Gastroesophageal sphincter (tissue), 4 donors: ENCODE data around the gene ZNHIT6. TPM values are rescaled to one million over a fixed set of nuclear protein-coding genes. Genes with fewer than 3 reads are reported as not detected.
"Not testable (repeated sequence)": the region's sequence is repeated elsewhere in the genome, so short reads cannot be mapped to it uniquely, and the experiment has no call there.

Experiments used
- ATAC-seq: fragments of 150-250 bp; one replicate; pipeline ENCODE4 v1.9.1; 2016; ENCODE audit warnings: mild to moderate bottlenecking, moderate library complexity
- H3K27ac ChIP-seq, 4 donors: fragments of 200-600 bp; sonication (generic) in 3 of 4; 1 replicate in 3 of 4; 2 replicates in 1 of 4; pipeline ENCODE4 v1.5.1; 2016 to 2019
- H3K27me3 ChIP-seq: fragments of 200-600 bp; sonication (generic); one replicate; pipeline ENCODE4 v1.5.1; 2019
- H3K36me3 ChIP-seq, 2 donors: fragments of 200-600 bp; sonication (generic); one replicate each; pipeline ENCODE4 v1.5.1; 2019; ENCODE audit warnings: control low read depth in 1 of 2
- H3K4me1 ChIP-seq, 3 donors: fragments of 200-600 bp; sonication (generic); 1 replicate in 2 of 3; 2 replicates in 1 of 3; pipeline ENCODE4 v1.5.1; 2016 to 2019; ENCODE audit warnings: control low read depth in 2 of 3
- H3K4me3 ChIP-seq, 2 donors: fragments of 200-600 bp; sonication (generic); one replicate each; pipeline ENCODE4 v1.5.1; 2019; ENCODE audit warnings: mild to moderate bottlenecking in 1 of 2, moderate library complexity in 1 of 2
- H3K9me3 ChIP-seq, 3 donors: fragments of 200-600 bp; sonication (generic); one replicate each; pipeline ENCODE4 v1.5.1; 2017 to 2019; ENCODE audit warnings: control low read depth in 2 of 3
- CTCF ChIP-seq, 4 experiments: fragments of 200-600 bp in 2 of 4; fragments of 450-650 bp in 2 of 4; sonication (generic) in 1 of 4; IDR thresholded peaks; one replicate each; pipeline ENCODE4 v1.5.1; 2017 to 2019; ENCODE audit warnings: antibody characterized with exemption in 4 of 4, mild to moderate bottlenecking in 2 of 4, moderate library complexity in 2 of 4
- EP300 ChIP-seq: sonication (generic); formaldehyde crosslinking; IDR thresholded peaks from one replicate; pipeline ENCODE4 v1.6.1; 2017; ENCODE audit warnings: antibody characterized with exemption, mild to moderate bottlenecking
- POLR2A ChIP-seq, 2 donors: fragments of 450-650 bp; IDR thresholded peaks; one replicate each; pipeline ENCODE4 v1.6.1; 2017; ENCODE audit warnings: antibody characterized with exemption in 2 of 2, mild to moderate bottlenecking in 2 of 2, moderate library complexity in 1 of 2
- POLR2AphosphoS5 ChIP-seq: sonication (generic); formaldehyde crosslinking; IDR thresholded peaks from one replicate; pipeline ENCODE4 v1.6.1; 2017; ENCODE audit warnings: antibody characterized with exemption
- WGBS, 2 donors: methylation state at CpG; one replicate each; pipeline ENCODE4 v1.1.5; 2018; ENCODE audit warnings: low coverage in 1 of 2; 5-methylcytosine and 5-hydroxymethylcytosine counted together
- total RNA-seq, 4 donors: library from RNA; depleted of rRNA; stranded (reverse); fragments of >200 nt; gene quantifications; one replicate each; pipeline ENCODE4 v1.1.0, GENCODE V29; 2016

ZNHIT6 gene
- total RNA-seq, 4 donors from 2014 or later = 13.7 to 23.5 (median 15.4) TPM

DNA sequence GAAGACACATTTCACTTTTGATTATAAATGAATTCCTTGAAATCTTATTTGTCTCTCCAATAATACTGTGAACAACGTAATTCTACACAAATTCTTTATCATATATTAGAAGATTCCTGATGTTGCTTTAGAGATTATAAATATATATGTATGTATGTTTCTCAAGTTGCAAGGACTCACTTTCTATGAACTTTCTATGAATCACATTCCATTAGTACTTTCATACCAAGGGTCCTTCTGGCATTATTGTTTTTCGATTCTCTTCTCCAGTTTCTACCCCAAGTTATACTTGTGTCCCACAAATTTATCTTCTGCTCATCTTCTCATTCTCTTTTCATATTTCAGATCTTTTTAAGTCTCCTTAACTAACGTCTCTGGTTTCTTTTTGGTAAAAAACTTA is 55.9 kb downstream of the ZNHIT6 start:
- Histone ChIP-seq H3K27me3 (no peaks in the 10 kb centered on the region), H3K36me3 (peaks cover 0 to 51% of the 10 kb centered on the region in 2 donors), H3K4me3 (no peak overlapping the region), H3K9me3 (peaks cover 0 to 8% (median 0%) of the 10 kb centered on the region in 3 donors), H3K4me1 (peaks cover 0 to 9% (median 0%) of the 10 kb centered on the region in 3 donors), H3K27ac (no peak overlapping the region)
- no peak for ATAC-seq
- TF ChIP-seq POLR2A (IDR thresholded peaks at IDR 0.05) (no peak), POLR2AphosphoS5 (no peak), EP300 (no peak), CTCF (IDR thresholded peaks at IDR 0.05) (no peak)
- WGBS, 2 donors = 90 to 98% methylated on average over 3 of the region's 3 CpGs

DNA sequence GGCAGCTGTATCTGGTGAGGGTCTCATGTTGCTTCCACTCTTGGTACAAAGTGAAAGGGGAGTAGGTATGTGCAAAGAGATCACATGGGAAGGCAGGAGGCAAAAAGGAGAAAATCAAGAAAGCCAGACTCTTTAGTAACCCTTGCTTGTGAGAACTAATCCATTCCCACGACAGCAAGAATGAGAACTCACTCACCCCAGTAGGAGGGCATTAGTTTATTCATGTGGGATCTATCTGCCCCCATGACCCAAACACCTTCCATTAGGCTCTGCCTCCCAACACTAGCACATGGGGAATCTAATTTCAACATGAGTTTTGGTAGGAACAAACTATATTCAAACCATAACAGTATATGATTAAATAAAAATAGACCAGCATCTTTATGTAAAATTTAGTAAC is 57.6 kb downstream of the ZNHIT6 start:
- no peaks in the 10 kb centered on the region for H3K27me3 ChIP-seq
- TF ChIP-seq POLR2AphosphoS5 (no peak), EP300 (no peak), CTCF (IDR thresholded peaks at IDR 0.05) (no peak), POLR2A (IDR thresholded peaks at IDR 0.05) (no peak)
- WGBS, 2 donors = 62 to 67% methylated on average over 1 of the region's 1 CpG

DNA sequence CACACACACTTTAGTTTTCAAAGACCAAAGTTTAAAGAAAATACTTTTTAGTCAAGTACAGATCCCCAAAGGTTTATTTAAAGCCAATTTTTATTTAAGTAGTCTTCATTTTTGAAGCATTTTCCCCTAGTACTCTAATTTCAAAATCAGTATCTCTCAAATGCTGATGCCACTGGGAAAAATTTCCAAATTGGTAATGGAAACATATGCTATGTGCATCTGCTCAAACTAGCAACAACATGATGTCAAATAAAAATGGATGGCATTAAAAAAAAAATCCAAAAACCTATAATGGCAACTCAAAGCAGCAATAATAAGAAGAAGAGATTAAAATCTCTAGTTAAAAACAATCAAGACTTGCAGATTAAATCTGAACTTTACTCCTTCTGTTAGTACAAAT is 58.6 kb downstream of the ZNHIT6 start:
- TF ChIP-seq CTCF (IDR thresholded peaks at IDR 0.05) (no peak), POLR2A (IDR thresholded peaks at IDR 0.05) (no peak), EP300 (no peak), POLR2AphosphoS5 (no peak)
- Histone ChIP-seq H3K4me1 (peaks cover 0 to 9% (median 0%) of the 10 kb centered on the region in 3 donors), H3K4me3 (no peak overlapping the region), H3K27me3 (no peaks in the 10 kb centered on the region), H3K9me3 (peaks cover 0 to 8% (median 0%) of the 10 kb centered on the region in 3 donors), H3K36me3 (peaks cover 0 to 45% of the 10 kb centered on the region in 2 donors), H3K27ac (no peak overlapping the region)
- ATAC-seq = no peak

More for the DNA sequence above, 57.6 kb downstream of the ZNHIT6 start:
- no peak for ATAC-seq
- Histone ChIP-seq H3K4me3 (no peak overlapping the region), H3K9me3 (peaks cover 0 to 8% (median 0%) of the 10 kb centered on the region in 3 donors), H3K36me3 (peaks cover 0 to 49% of the 10 kb centered on the region in 2 donors), H3K27ac (no peak overlapping the region), H3K4me1 (peaks cover 0 to 9% (median 0%) of the 10 kb centered on the region in 3 donors)

DNA sequence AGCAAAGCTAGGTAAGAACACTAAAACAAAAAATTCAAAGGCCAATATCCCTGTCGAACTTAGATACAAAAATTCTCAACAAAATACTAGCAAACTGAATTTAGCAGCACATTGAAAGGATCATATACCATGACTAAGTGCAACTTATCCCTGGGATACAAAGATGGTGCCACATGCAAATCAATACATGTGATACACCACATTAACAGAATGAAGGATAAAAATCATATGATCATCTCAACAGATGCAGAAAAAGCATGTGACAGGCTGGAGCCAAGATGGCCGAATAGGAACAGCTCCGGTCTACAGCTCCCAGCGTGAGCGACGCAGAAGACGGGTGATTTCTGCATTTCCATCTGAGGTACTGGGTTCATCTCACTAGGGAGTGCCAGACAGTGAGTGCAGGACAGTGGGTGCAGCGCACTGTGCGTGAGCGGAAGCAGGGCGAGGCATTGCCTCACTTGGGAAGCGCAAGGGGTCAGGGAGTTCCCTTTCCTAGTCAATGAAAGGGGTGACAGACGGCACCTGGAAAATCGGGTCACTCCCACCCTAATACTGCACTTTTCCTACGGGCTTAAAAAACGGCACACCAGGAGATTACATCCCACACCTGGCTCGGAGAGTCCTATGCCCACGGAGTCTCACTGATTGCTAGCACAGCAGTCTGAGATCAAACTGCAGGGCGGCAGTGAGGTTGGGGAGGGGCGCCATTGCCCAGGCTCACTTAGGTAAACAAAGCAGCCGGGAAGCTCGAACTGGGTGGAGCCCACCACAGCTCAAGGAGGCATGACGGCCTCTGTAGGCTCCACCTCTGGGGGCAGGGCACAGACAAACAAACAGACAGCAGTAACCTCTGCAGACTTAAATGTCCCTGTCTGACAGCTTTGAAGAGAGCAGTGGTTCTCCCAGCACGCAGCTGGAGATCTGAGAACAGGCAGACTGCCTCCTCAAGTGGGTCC is 66.4 kb downstream of the ZNHIT6 start:
- Histone ChIP-seq H3K9me3 (peaks cover 0 to 21% (median 0%) of the 10 kb centered on the region in 3 donors), H3K36me3 (peaks cover 0 to 19% of the 10 kb centered on the region in 2 donors)
- not testable (repeated sequence) for H3K27ac ChIP-seq, ATAC-seq, H3K4me1 ChIP-seq, H3K4me3 ChIP-seq, H3K27me3 ChIP-seq
- WGBS, 2 donors = 92 to 100% methylated on average over 9 to 13 of the region's 24 CpGs

GRCh38 chr1:85639920-85640319 is 68.3 kb downstream of the ZNHIT6 start:
- H3K4me1 ChIP-seq, ATAC-seq, H3K4me3 ChIP-seq, H3K27me3 ChIP-seq, H3K27ac ChIP-seq: not testable (repeated sequence)
- 95 to 96% methylated on average over 4 to 5 of the region's 7 CpGs for WGBS, 2 donors
- peaks cover 0 to 26% of the 10 kb centered on the region in 2 donors for H3K36me3 ChIP-seq
- H3K9me3 ChIP-seq = peaks cover 0 to 21% (median 0%) of the 10 kb centered on the region in 3 donors

DNA sequence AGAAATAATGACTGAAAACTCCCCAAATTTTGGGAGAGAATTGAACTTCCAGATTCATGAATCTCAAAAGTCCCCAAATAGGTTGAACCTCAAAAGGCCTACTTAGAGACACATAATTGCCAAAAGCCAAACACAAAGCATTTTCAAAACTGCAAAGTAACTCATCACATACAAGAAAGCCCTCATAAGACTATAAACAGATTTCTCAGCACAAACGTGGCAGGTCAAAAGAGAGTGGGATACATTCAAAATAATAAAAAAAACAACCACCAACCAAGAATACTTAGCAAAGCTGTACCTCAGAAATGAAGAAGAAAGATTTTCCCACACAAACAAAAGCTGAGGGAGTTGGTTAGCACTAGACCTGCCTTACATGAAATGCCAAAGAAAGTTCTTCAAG is 69.8 kb downstream of the ZNHIT6 start:
- no peak overlapping the region for H3K4me3 ChIP-seq
- H3K27me3 ChIP-seq = no peaks in the 10 kb centered on the region
- ATAC-seq = no peak
- 56 to 67% methylated on average over 1 of the region's 1 CpG for WGBS, 2 donors
- no peak overlapping the region for H3K27ac ChIP-seq
- no peaks in the 10 kb centered on the region for H3K4me1 ChIP-seq
- TF ChIP-seq CTCF (IDR thresholded peaks at IDR 0.05) = no peak
- no peak for TF ChIP-seq POLR2AphosphoS5
- no peak for TF ChIP-seq EP300
- no peak for TF ChIP-seq POLR2A (IDR thresholded peaks at IDR 0.05)
- peaks cover 0 to 21% (median 0%) of the 10 kb centered on the region in 3 donors for H3K9me3 ChIP-seq
- H3K36me3 ChIP-seq = peaks cover 0 to 26% of the 10 kb centered on the region in 2 donors
